Measurements from ENCODE around the gene MOXD1. TPM values are rescaled to one million over a fixed set of nuclear protein-coding genes. Genes with fewer than 3 reads are reported as not detected.

Gene MOXD1
- total RNA-seq, 1 experiment from 2014 or later, result 1.0 TPM

GRCh38 chr6:132446855-132447241 is 45.6 kb upstream of the MOXD1 start:
- ChIA-PET POLR2A (no interaction called here), RAD21 (ENCODE audit: low non-redundant PET in 1 of 2, low total read pairs in 2 of 2, uncharacterized antibody in 2 of 2, unreplicated experiment in 2 of 2) (no interaction called here), CTCF (no interaction called here)
- ATAC-seq, result no peak
- Histone ChIP-seq H4K20me1 (ENCODE audit: insufficient read depth) (no peaks in the 10 kb centered on the region), H3K79me2 (ENCODE audit: insufficient read depth, low read length) (no peaks in the 10 kb centered on the region), H3K4me1 (ENCODE audit: control insufficient read depth in 1 of 2, insufficient read depth in 2 of 2, low read length in 2 of 2) (no peaks in the 10 kb centered on the region), H2AFZ (ENCODE audit: low read depth, low read length, poor library complexity, severe bottlenecking) (no peak overlapping the region), H3K9me2 (ENCODE audit: insufficient read depth) (no peaks in the 10 kb centered on the region), H3K4me2 (ENCODE audit: low read length) (no peak overlapping the region), H3K27ac (ENCODE audit: low read depth, low read length) (no peak overlapping the region), H3K4me3 (replicated peaks in 1 of 2; ENCODE audit: low read depth in 1 of 2, low read length in 2 of 2) (no peak overlapping the region), H3K9me3 (ENCODE audit: control insufficient read depth in 1 of 2, insufficient read depth in 1 of 2, low read depth in 1 of 2, low read length in 2 of 2) (0 out of 4 replicates have a peak, but pooled peaks cover 0 to 2% of the 10 kb centered on the region in 2 experiments), H3K36me3 (ENCODE audit: control insufficient read depth in 1 of 2, insufficient read depth in 2 of 2, low read length in 2 of 2) (no peaks in the 10 kb centered on the region), H3K9ac (ENCODE audit: low read length) (no peak overlapping the region), H3K27me3 (ENCODE audit: insufficient read depth, low read length) (no peaks in the 10 kb centered on the region)
- TF ChIP-seq SP1 (IDR thresholded peaks at IDR 0.05; ENCODE audit: low read depth) (no peak), RAD21 (IDR thresholded peaks at IDR 0.05; ENCODE audit: low read depth) (no peak), TCF7L2 (IDR thresholded peaks at IDR 0.05; ENCODE audit: borderline replicate concordance, extremely low read depth, insufficient read depth, insufficient read length) (no peak), SRF (IDR thresholded peaks at IDR 0.05; ENCODE audit: low read depth) (no peak), YY1 (IDR thresholded peaks at IDR 0.05; ENCODE audit: extremely low read depth, insufficient replicate concordance, low read depth, low read length) (no peak), EGR1 (IDR thresholded peaks at IDR 0.05; ENCODE audit: low read depth) (no peak), EZH2 (IDR thresholded peaks at IDR 0.05) (no peak), POLR2A (IDR thresholded peaks at IDR 0.05; ENCODE audit: borderline replicate concordance, extremely low read depth, insufficient read depth, insufficient read length) (no peak)
- intact Hi-C loops (cut with micrococcal nuclease), result no loop called here
- DNase-seq (ENCODE audit: low read depth, low spot score), result no peak
- BruUV-seq (replicated peaks), result no TSS peak

- H3K27me3 ChIP-seq (ENCODE audit: insufficient read depth, low read length), result no peaks in the 10 kb centered on the region
- RAD21 ChIA-PET (ENCODE audit: low non-redundant PET in 1 of 2, low total read pairs in 2 of 2, uncharacterized antibody in 2 of 2, unreplicated experiment in 2 of 2), result no interaction called here
- TF ChIP-seq ATF3 (IDR thresholded peaks at IDR 0.05) (no peak), ZFX (IDR thresholded peaks at IDR 0.05) (no peak), REST (IDR thresholded peaks at IDR 0.05; ENCODE audit: low read depth) (no peak), ZNF274 (IDR thresholded peaks at IDR 0.05; ENCODE audit: low read depth, low read length) (no peak), TCF7L2 (IDR thresholded peaks at IDR 0.05; ENCODE audit: borderline replicate concordance, extremely low read depth, insufficient read depth, insufficient read length) (no peak), CTCF (IDR thresholded peaks at IDR 0.05 in 2 of 3, conservative IDR thresholded peaks at IDR 0.05 in 1 of 3; ENCODE audit: borderline replicate concordance in 1 of 3, insufficient read depth in 1 of 3, low read depth in 2 of 3, low read length in 2 of 3) (no peak), EZH2phosphoT487 (IDR thresholded peaks at IDR 0.05; ENCODE audit: borderline replicate concordance) (no peak), RAD21 (IDR thresholded peaks at IDR 0.05; ENCODE audit: low read depth) (no peak), JUND (IDR thresholded peaks at IDR 0.05) (no peak), EGR1 (IDR thresholded peaks at IDR 0.05; ENCODE audit: low read depth) (no peak)
Measured at GRCh38 chr6:132446141-132446854, 45.0 kb upstream of the MOXD1 start.

More at GRCh38 chr6:132446141-132446854, 45.0 kb upstream of the MOXD1 start:
- no peak overlapping the region for H3K9ac ChIP-seq (ENCODE audit: low read length)
- no TSS peak for BruUV-seq (replicated peaks)
- DNase-seq (ENCODE audit: low read depth, low spot score), result no peak
- H3K4me1 ChIP-seq (ENCODE audit: control insufficient read depth in 1 of 2, insufficient read depth in 2 of 2, low read length in 2 of 2), result no peaks in the 10 kb centered on the region
- no peak overlapping the region for H2AFZ ChIP-seq (ENCODE audit: low read depth, low read length, poor library complexity, severe bottlenecking)
- no peaks in the 10 kb centered on the region for H3K36me3 ChIP-seq (ENCODE audit: control insufficient read depth in 1 of 2, insufficient read depth in 2 of 2, low read length in 2 of 2)
- H3K27ac ChIP-seq (ENCODE audit: low read depth, low read length), result no peak overlapping the region
- H4K20me1 ChIP-seq (ENCODE audit: insufficient read depth), result no peaks in the 10 kb centered on the region
- POLR2A ChIA-PET, result no interaction called here
- no peaks in the 10 kb centered on the region for H3K9me2 ChIP-seq (ENCODE audit: insufficient read depth)
- CTCF ChIA-PET, result no interaction called here
- no peak overlapping the region for H3K4me2 ChIP-seq (ENCODE audit: low read length)
- H3K79me2 ChIP-seq (ENCODE audit: insufficient read depth, low read length), result no peaks in the 10 kb centered on the region
- no peak overlapping the region for H3K4me3 ChIP-seq (replicated peaks in 1 of 2; ENCODE audit: low read depth in 1 of 2, low read length in 2 of 2)
- H3K9me3 ChIP-seq (ENCODE audit: control insufficient read depth in 1 of 2, insufficient read depth in 1 of 2, low read depth in 1 of 2, low read length in 2 of 2), result 0 out of 4 replicates have a peak, but pooled peaks cover 0 to 4% of the 10 kb centered on the region in 2 experiments
- intact Hi-C loops (cut with micrococcal nuclease), result no loop called here
- no peak for ATAC-seq

Data from HCT116 (cell line).